A549 (cell line): ENCODE measurements around the gene NADSYN1. TPM values are rescaled to one million over a fixed set of nuclear protein-coding genes. Genes with fewer than 3 reads are reported as not detected.

Source experiments
- ATAC-seq, 2 experiments: fragments of 200-7000 bp in 1 of 2; fragments of >200 bp in 1 of 2; cut with Nextera tagmentation in 1 of 2; cut with Tn5 transposase in 1 of 2; 3 replicates each; pipeline versions ENCODE4 v1.8.0 to v1.9.1; 2018 to 2020; ENCODE audit warnings: mild to moderate bottlenecking in 1 of 2, moderate library complexity in 1 of 2
- CTCF ChIA-PET: fragments of 300-600 bp; sonication (Branson Sonifier 250); formaldehyde crosslinking; extraction: SDS; loops from one replicate; lab custom pipeline; 2021; ENCODE audit warnings: antibody characterized with exemption, inconsistent platforms; lab: Yijun Ruan, JAX
- POLR2A ChIA-PET: fragments of 350-600 bp; formaldehyde crosslinking; extraction: SDS; loops from one replicate; lab custom pipeline; 2021; ENCODE audit warnings: antibody characterized with exemption, inconsistent platforms; lab: Yijun Ruan, JAX
- DNase-seq, 2 experiments: peaks; one replicate each; pipeline versions ENCODE4 v3.0.0 to v3.0.0-alpha.2; 2011 to 2016; ENCODE audit warnings: low read depth in 1 of 2, low spot score in 1 of 2
- FAIRE-seq: peaks from 2 replicates; lab custom pipeline; 2011; peaks lifted over from hg19 to GRCh38; lab: Jason Lieb, UNC
- H3K27ac ChIP-seq, 2 experiments: fragments of >200 bp; sonication (Bioruptor Twin); formaldehyde crosslinking; 3 replicates each; pipeline ENCODE4 v1.5.1; 2016 to 2017
- H3K4me1 ChIP-seq: fragments of >200 bp; sonication (Bioruptor Twin); formaldehyde crosslinking; 3 replicates; pipeline ENCODE4 v1.6.1; 2016
- H3K4me2 ChIP-seq: fragments of >200 bp; sonication (Bioruptor Twin); formaldehyde crosslinking; 3 replicates; pipeline ENCODE4 v1.6.1; 2016
- H3K4me3 ChIP-seq: fragments of >200 bp; sonication (Bioruptor Twin); formaldehyde crosslinking; 3 replicates; pipeline ENCODE4 v1.5.1; 2016
- H3K9me3 ChIP-seq: fragments of >200 bp; sonication (Bioruptor Twin); formaldehyde crosslinking; 3 replicates; pipeline ENCODE4 v1.6.1; 2016
- CEBPB ChIP-seq, 2 experiments: fragments of >200 bp in 1 of 2; sonication (Bioruptor Twin) in 1 of 2; formaldehyde crosslinking in 1 of 2; IDR thresholded peaks; 2 replicates each; pipeline ENCODE4 v1.6.1; 2012 to 2016
- EHF ChIP-seq: fragments of 250-450 bp; sonication (Bioruptor Pico); IDR thresholded peaks from 2 replicates; pipeline ENCODE4 v1.5.0; 2020; ENCODE audit warnings: mild to moderate bottlenecking
- FOXS1 ChIP-seq: fragments of 250-450 bp; sonication (Bioruptor Pico); IDR thresholded peaks from 2 replicates; pipeline ENCODE4 v1.5.0; 2020; ENCODE audit warnings: mild to moderate bottlenecking, moderate library complexity
- GATA3 ChIP-seq: IDR thresholded peaks from 2 replicates; pipeline ENCODE4 v1.6.1; 2012; ENCODE audit warnings: borderline replicate concordance
- HDAC2 ChIP-seq: fragments of 200-600 bp; sonication (generic); IDR thresholded peaks from 2 replicates; pipeline ENCODE4 v1.6.1; 2016
- HOXA7 ChIP-seq: fragments of 250-450 bp; sonication (Bioruptor Pico); IDR thresholded peaks from 2 replicates; pipeline ENCODE4 v1.5.0; 2020; ENCODE audit warnings: mild to moderate bottlenecking, moderate library complexity
- HOXB13 ChIP-seq: fragments of 250-450 bp; sonication (Bioruptor Pico); IDR thresholded peaks from 2 replicates; pipeline ENCODE4 v1.5.0; 2020; ENCODE audit warnings: low read depth, mild to moderate bottlenecking, moderate library complexity
- HOXB5 ChIP-seq: fragments of 250-450 bp; sonication (Bioruptor Pico); IDR thresholded peaks from 2 replicates; pipeline ENCODE4 v1.5.0; 2020; ENCODE audit warnings: mild to moderate bottlenecking, moderate library complexity
- JUN ChIP-seq, 2 experiments: fragments of >200 bp; sonication (Bioruptor Twin); formaldehyde crosslinking; IDR thresholded peaks; 2 replicates in 1 of 2; 3 replicates in 1 of 2; pipeline ENCODE4 v1.6.1; 2016 to 2017
- PBX3 ChIP-seq: IDR thresholded peaks from 2 replicates; pipeline ENCODE4 v1.6.1; 2012
- RAD21 ChIP-seq, 2 experiments: fragments of >200 bp in 1 of 2; sonication (Bioruptor Twin) in 1 of 2; formaldehyde crosslinking in 1 of 2; IDR thresholded peaks in 1 of 2; conservative IDR thresholded peaks in 1 of 2; 2 replicates in 1 of 2; 3 replicates in 1 of 2; pipeline ENCODE4 v1.6.1; 2012 to 2018; ENCODE audit warnings: inconsistent platforms in 1 of 2
- RCOR1 ChIP-seq: fragments of 150-350 bp; IDR thresholded peaks from 2 replicates; pipeline ENCODE4 v1.6.1; 2014; ENCODE audit warnings: antibody characterized with exemption, low read length, low read depth
- RFX5 ChIP-seq: fragments of 450-650 bp; IDR thresholded peaks from 2 replicates; pipeline ENCODE4 v1.7.1; 2014; ENCODE audit warnings: antibody characterized with exemption, mild to moderate bottlenecking, moderate library complexity
- SMC3 ChIP-seq: fragments of >200 bp; sonication (Bioruptor Twin); formaldehyde crosslinking; IDR thresholded peaks from 3 replicates; pipeline ENCODE4 v1.6.1; 2018; ENCODE audit warnings: inconsistent platforms
- ZNF302 ChIP-seq: fragments of 250-450 bp; sonication (Bioruptor Pico); IDR thresholded peaks from 2 replicates; pipeline ENCODE4 v1.9.0; 2021; ENCODE audit warnings: inconsistent platforms, mild to moderate bottlenecking, moderate library complexity
- ZSCAN20 ChIP-seq: fragments of 250-450 bp; sonication (Bioruptor Pico); IDR thresholded peaks from 2 replicates; pipeline ENCODE4 v1.8.0; 2022; ENCODE audit warnings: mild to moderate bottlenecking, moderate library complexity
- WGBS: methylation state at CpG from one replicate; pipeline ENCODE4 v1.1.6; 2017; ENCODE audit errors: missing lambda C conversion rate; 5-methylcytosine and 5-hydroxymethylcytosine counted together
- polyA plus RNA-seq, 4 experiments: library from polyadenylated mRNA; depleted of rRNA in 3 of 4; stranded (reverse); fragments of >200 nt; fragmentation: RNase III in 1 of 4; extraction: RNeasy Plus Mini Kit Qiagen cat#74134 plus additional on column Dnase treatment in 1 of 4; gene quantifications; 2 replicates in 3 of 4; 3 replicates in 1 of 4; pipeline ENCODE4 v1.2.3, GENCODE V29; 2011 to 2017
- TF ChIP-seq, protein P1 (sequence below): fragments of 150-350 bp; IDR thresholded peaks from 2 replicates; pipeline ENCODE4 v1.6.1; 2014; ENCODE audit warnings: low read depth, mild to moderate bottlenecking, low read length
- TF ChIP-seq, protein P2 (sequence below): fragments of >200 bp; sonication (Bioruptor Twin); formaldehyde crosslinking; IDR thresholded peaks from 3 replicates; pipeline ENCODE4 v1.5.1; 2016
- TF ChIP-seq, protein P3 (sequence below): fragments of 200-600 bp; sonication (generic); IDR thresholded peaks from 2 replicates; pipeline ENCODE4 v1.6.1; 2016; ENCODE audit warnings: antibody characterized with exemption, mild to moderate bottlenecking, moderate library complexity

NADSYN1 gene
- polyA plus RNA-seq, 2 of the 4 experiments (the other 2 are of a cell fraction): 34.6 to 63.3 TPM

GRCh38 chr11:71542382-71542781, 89.4 kb downstream of the NADSYN1 start:
- DNase-seq (no peak), ATAC-seq (no peak), FAIRE-seq (no peak)
- Histone ChIP-seq H3K9me3 (peaks cover 2% of the 10 kb centered on the region; the same call in 1 of the 3 replicates), H3K27ac (no peak overlapping the region), H3K4me3 (no peak overlapping the region), H3K4me1 (no peaks in the 10 kb centered on the region), H3K4me2 (no peak overlapping the region)
- CTCF ChIA-PET: no interaction called here
- TF ChIP-seq RAD21 (conservative IDR thresholded peaks at IDR 0.05 in 1 of 2, IDR thresholded peaks at IDR 0.05 in 1 of 2) (no peak), PBX3 (no peak), JUN (IDR thresholded peaks at IDR 0.05) (no peak), HOXA7 (CRISPR knock-in tag) (no peak), CEBPB (IDR thresholded peaks at IDR 0.05) (no peak)
- TF ChIP-seq, protein P1, sequence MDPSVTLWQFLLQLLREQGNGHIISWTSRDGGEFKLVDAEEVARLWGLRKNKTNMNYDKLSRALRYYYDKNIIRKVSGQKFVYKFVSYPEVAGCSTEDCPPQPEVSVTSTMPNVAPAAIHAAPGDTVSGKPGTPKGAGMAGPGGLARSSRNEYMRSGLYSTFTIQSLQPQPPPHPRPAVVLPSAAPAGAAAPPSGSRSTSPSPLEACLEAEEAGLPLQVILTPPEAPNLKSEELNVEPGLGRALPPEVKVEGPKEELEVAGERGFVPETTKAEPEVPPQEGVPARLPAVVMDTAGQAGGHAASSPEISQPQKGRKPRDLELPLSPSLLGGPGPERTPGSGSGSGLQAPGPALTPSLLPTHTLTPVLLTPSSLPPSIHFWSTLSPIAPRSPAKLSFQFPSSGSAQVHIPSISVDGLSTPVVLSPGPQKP: no peak
- POLR2A ChIA-PET: no interaction called here
- WGBS: 61% methylated on average over 7 of the region's 7 CpGs

DNA sequence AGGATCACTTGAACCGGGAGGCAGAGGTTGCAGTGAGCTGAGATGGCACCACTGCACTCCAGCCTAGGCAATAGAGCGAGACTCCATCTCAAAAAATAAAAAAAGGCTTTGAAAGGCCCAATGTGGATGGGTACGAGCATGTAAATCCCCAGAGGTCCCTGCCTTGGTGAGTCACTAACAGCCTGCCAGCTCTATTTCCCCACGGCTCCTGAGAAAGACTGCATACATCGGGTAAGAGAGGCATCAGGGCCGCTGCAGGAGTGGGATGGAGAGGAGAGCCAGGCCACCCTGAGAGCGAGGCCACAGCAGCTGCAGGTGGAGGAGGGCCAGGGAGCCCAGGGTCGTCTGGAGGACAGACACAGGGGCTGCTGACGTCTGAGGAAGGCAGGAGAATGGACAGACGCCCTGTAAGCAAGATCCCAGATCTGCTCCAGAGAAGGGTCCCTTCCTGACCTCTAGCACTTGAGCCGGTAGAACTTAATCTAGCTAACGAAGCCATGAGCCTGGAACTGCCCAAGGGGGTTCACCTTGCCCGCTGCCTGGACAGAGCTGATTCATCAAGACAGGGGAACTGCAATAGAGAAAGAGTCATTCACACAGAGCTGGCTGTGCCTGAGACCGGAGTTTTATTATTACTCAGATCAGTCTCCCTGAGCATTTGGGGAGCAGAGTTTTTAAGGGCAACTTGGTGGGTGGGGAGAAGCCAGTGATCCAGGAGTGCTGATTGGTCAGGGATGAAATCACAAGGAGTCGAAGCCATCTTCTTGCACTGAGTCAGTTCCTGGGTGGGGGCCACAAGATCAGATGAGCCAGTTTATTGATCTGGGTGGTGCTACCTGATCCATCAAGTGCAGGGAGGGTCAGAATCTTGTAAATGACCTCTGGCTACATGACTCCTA, 90.1 kb downstream of the NADSYN1 start:
- Histone ChIP-seq H3K4me2 (no peak overlapping the region), H3K4me3 (no peak overlapping the region), H3K27ac (no peak overlapping the region), H3K4me1 (no peaks in the 10 kb centered on the region), H3K9me3 (peaks cover 2% of the 10 kb centered on the region; the same call in 1 of the 3 replicates)
- no peak for TF ChIP-seq CEBPB (IDR thresholded peaks at IDR 0.05)
- no peak for TF ChIP-seq ZNF302 (CRISPR knock-in tag)
- TF ChIP-seq FOXS1 (CRISPR knock-in tag): no peak
- TF ChIP-seq, protein P2, sequence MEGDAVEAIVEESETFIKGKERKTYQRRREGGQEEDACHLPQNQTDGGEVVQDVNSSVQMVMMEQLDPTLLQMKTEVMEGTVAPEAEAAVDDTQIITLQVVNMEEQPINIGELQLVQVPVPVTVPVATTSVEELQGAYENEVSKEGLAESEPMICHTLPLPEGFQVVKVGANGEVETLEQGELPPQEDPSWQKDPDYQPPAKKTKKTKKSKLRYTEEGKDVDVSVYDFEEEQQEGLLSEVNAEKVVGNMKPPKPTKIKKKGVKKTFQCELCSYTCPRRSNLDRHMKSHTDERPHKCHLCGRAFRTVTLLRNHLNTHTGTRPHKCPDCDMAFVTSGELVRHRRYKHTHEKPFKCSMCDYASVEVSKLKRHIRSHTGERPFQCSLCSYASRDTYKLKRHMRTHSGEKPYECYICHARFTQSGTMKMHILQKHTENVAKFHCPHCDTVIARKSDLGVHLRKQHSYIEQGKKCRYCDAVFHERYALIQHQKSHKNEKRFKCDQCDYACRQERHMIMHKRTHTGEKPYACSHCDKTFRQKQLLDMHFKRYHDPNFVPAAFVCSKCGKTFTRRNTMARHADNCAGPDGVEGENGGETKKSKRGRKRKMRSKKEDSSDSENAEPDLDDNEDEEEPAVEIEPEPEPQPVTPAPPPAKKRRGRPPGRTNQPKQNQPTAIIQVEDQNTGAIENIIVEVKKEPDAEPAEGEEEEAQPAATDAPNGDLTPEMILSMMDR: no peak
- ChIA-PET POLR2A (no interaction called here), CTCF (interaction anchor here (0.7 kb wide), 1 partner anchor 452 kb away, joined by 3 read pairs; no protein-coding TSS in a partner anchor)
- DNase-seq (no peak), FAIRE-seq (no peak), ATAC-seq (peak in 1 of 2 experiments; percentile 38; a peak in 2 of 6 replicates)
- 49% methylated on average over 15 of the region's 15 CpGs for WGBS

- POLR2A ChIA-PET: no interaction called here
- H3K4me2 ChIP-seq: no peak overlapping the region
- WGBS: 68% methylated on average over 8 of the region's 8 CpGs
- no peak for DNase-seq
- H3K4me3 ChIP-seq: no peak overlapping the region
- no peak overlapping the region for H3K27ac ChIP-seq
- no peak for TF ChIP-seq GATA3
- TF ChIP-seq RCOR1: no peak
- TF ChIP-seq HDAC2: no peak
- TF ChIP-seq SMC3: no peak
- no peak for TF ChIP-seq EHF (CRISPR knock-in tag)
- TF ChIP-seq ZSCAN20 (CRISPR knock-in tag): no peak
- TF ChIP-seq, protein P3, sequence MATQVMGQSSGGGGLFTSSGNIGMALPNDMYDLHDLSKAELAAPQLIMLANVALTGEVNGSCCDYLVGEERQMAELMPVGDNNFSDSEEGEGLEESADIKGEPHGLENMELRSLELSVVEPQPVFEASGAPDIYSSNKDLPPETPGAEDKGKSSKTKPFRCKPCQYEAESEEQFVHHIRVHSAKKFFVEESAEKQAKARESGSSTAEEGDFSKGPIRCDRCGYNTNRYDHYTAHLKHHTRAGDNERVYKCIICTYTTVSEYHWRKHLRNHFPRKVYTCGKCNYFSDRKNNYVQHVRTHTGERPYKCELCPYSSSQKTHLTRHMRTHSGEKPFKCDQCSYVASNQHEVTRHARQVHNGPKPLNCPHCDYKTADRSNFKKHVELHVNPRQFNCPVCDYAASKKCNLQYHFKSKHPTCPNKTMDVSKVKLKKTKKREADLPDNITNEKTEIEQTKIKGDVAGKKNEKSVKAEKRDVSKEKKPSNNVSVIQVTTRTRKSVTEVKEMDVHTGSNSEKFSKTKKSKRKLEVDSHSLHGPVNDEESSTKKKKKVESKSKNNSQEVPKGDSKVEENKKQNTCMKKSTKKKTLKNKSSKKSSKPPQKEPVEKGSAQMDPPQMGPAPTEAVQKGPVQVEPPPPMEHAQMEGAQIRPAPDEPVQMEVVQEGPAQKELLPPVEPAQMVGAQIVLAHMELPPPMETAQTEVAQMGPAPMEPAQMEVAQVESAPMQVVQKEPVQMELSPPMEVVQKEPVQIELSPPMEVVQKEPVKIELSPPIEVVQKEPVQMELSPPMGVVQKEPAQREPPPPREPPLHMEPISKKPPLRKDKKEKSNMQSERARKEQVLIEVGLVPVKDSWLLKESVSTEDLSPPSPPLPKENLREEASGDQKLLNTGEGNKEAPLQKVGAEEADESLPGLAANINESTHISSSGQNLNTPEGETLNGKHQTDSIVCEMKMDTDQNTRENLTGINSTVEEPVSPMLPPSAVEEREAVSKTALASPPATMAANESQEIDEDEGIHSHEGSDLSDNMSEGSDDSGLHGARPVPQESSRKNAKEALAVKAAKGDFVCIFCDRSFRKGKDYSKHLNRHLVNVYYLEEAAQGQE: no peak
- TF ChIP-seq HOXB5 (CRISPR knock-in tag): no peak
- TF ChIP-seq HOXB13: no peak
- TF ChIP-seq RFX5: no peak
- TF ChIP-seq, protein P1: no peak
- TF ChIP-seq CEBPB (IDR thresholded peaks at IDR 0.05): no peak
- TF ChIP-seq, all 56 proteins: peak for 0
- H3K9me3 ChIP-seq: peaks cover 2% of the 10 kb centered on the region; the same call in 1 of the 3 replicates
- CTCF ChIA-PET: no interaction called here
- FAIRE-seq (no peak), ATAC-seq (no peak)
- H3K4me1 ChIP-seq: no peaks in the 10 kb centered on the region
Measured at GRCh38 chr11:71543866-71544265, 90.9 kb downstream of the NADSYN1 start.
